GM23248 (cell line): ENCODE results near the gene NOTCH1. TPM values are rescaled to one million over a fixed set of nuclear protein-coding genes. Genes with fewer than 3 reads are reported as not detected.

Experiments
- DNase-seq: peaks from one replicate; pipeline ENCODE4 v3.0.0-alpha.2; 2015
- H2AFZ ChIP-seq: fragments of 200-600 bp; sonication (generic); 2 replicates; pipeline ENCODE4 v1.6.1; 2016; ENCODE audit warnings: antibody characterized with exemption
- H3F3A ChIP-seq: fragments of 200-600 bp; sonication (generic); 2 replicates; pipeline ENCODE4 v1.6.1; 2016; ENCODE audit warnings: mild to moderate bottlenecking, antibody characterized with exemption, mixed run types; ENCODE audit not compliant: insufficient read depth
- H3K27ac ChIP-seq: fragments of 200-600 bp; sonication (generic); 2 replicates; pipeline ENCODE4 v1.5.1; 2016; ENCODE audit warnings: mild to moderate bottlenecking
- H3K27me3 ChIP-seq: fragments of 200-600 bp; sonication (generic); replicated peaks from 2 replicates; pipeline ENCODE4 v1.6.1; 2016; ENCODE audit warnings: mild to moderate bottlenecking; ENCODE audit not compliant: insufficient read depth
- H3K36me3 ChIP-seq: fragments of 200-600 bp; sonication (generic); 2 replicates; pipeline ENCODE4 v1.6.1; 2016; ENCODE audit warnings: low read depth, mild to moderate bottlenecking
- H3K4me1 ChIP-seq: fragments of 200-600 bp; sonication (generic); 2 replicates; pipeline ENCODE4 v1.6.1; 2016; ENCODE audit warnings: mild to moderate bottlenecking; ENCODE audit not compliant: insufficient read depth
- H3K4me2 ChIP-seq: fragments of 200-600 bp; sonication (generic); one replicate; pipeline ENCODE4 v1.6.1; 2016; ENCODE audit warnings: mild to moderate bottlenecking; ENCODE audit not compliant: unreplicated experiment
- H3K4me3 ChIP-seq: fragments of 200-600 bp; sonication (generic); 2 replicates; pipeline ENCODE4 v1.5.1; 2016; ENCODE audit warnings: mild to moderate bottlenecking
- H3K79me2 ChIP-seq: fragments of 200-600 bp; sonication (generic); 2 replicates; pipeline ENCODE4 v1.6.1; 2016; ENCODE audit warnings: mild to moderate bottlenecking; ENCODE audit not compliant: insufficient read depth
- H3K9ac ChIP-seq: fragments of 200-600 bp; sonication (generic); 2 replicates; pipeline ENCODE4 v1.6.1; 2016; ENCODE audit warnings: mild to moderate bottlenecking
- H3K9me2 ChIP-seq: fragments of 200-600 bp; sonication (generic); 2 replicates; pipeline ENCODE4 v1.6.1; 2016; ENCODE audit warnings: mixed run types, mild to moderate bottlenecking, moderate library complexity; ENCODE audit not compliant: insufficient read depth
- H3K9me3 ChIP-seq: fragments of 200-600 bp; sonication (generic); one replicate; pipeline ENCODE4 v1.6.1; 2017; ENCODE audit warnings: low read depth
- H4K20me1 ChIP-seq: fragments of 200-600 bp; sonication (generic); 2 replicates; pipeline ENCODE4 v1.6.0; 2016; ENCODE audit not compliant: insufficient read depth
- EZH2 ChIP-seq: fragments of 200-600 bp; sonication (generic); IDR thresholded peaks from 2 replicates; pipeline ENCODE4 v1.6.1; 2018; ENCODE audit warnings: antibody characterized with exemption, mild to moderate bottlenecking; ENCODE audit not compliant: insufficient read depth, poor library complexity, severe bottlenecking
- EZH2phosphoT487 ChIP-seq: fragments of 200-600 bp; sonication (generic); IDR thresholded peaks from 2 replicates; pipeline ENCODE4 v1.6.1; 2018; ENCODE audit warnings: antibody characterized with exemption, moderate library complexity, mild to moderate bottlenecking, low read depth; ENCODE audit not compliant: insufficient read depth
- WGBS, 2 experiments: methylation state at CpG; one replicate each; pipeline ENCODE4 v1.1.6; 2015 to 2017; ENCODE audit warnings: low lambda C conversion rate in 2 of 2, low coverage in 1 of 2; ENCODE audit errors: missing lambda C conversion rate in 2 of 2; 5-methylcytosine and 5-hydroxymethylcytosine counted together
- in situ Hi-C: fragments of 300-500 bp; cut with MboI; formaldehyde crosslinking; loops from 2 replicates; pipeline ENCODE4 v1.15.0; 2020
- polyA plus RNA-seq: library from polyadenylated mRNA; unstranded; fragments of >200 nt; fragmentation: Nextera tagmentation; extraction: Ambion mirVana; gene quantifications from 2 replicates; pipeline ENCODE4 v1.2.1, GENCODE V29; 2016
- total RNA-seq: library from RNA; depleted of rRNA; stranded (reverse); fragments of >200 nt; shearing (Covaris generic); gene quantifications from 2 replicates; pipeline ENCODE4 v1.2.3, GENCODE V29; 2014

NOTCH1 gene
- total and polyA plus RNA-seq, 2 experiments from 2014 or later = 1.5 to 5.7 TPM

- no peaks in the 10 kb centered on the region for H3K36me3 ChIP-seq
- no peaks in the 10 kb centered on the region for H3K27me3 ChIP-seq
- 93 to 95% methylated on average over 51 to 56 of the region's 56 CpGs for WGBS, 2 experiments
Measured at GRCh38 chr9:136496801-136497620, 48.8 kb downstream of the NOTCH1 start.

GRCh38 chr9:136496181-136496580, 49.7 kb downstream of the NOTCH1 start:
- Histone ChIP-seq H3F3A (no peaks in the 10 kb centered on the region), H3K4me3 (no peak overlapping the region), H3K4me2 (no peak overlapping the region), H3K9ac (no peak overlapping the region), H3K9me3 (no peaks in the 10 kb centered on the region), H2AFZ (no peak overlapping the region), H3K9me2 (no peaks in the 10 kb centered on the region), H3K36me3 (no peaks in the 10 kb centered on the region), H3K27ac (no peak overlapping the region), H3K79me2 (no peaks in the 10 kb centered on the region), H3K27me3 (no peaks in the 10 kb centered on the region), H4K20me1 (no peaks in the 10 kb centered on the region), H3K4me1 (peaks cover 4% of the 10 kb centered on the region; the same call in 1 of the 2 replicates)
- TF ChIP-seq EZH2 = no peak
- no peak for TF ChIP-seq EZH2phosphoT487
- no peak for DNase-seq
- WGBS, 2 experiments = 96 to 97% methylated on average over 12 to 17 of the region's 18 CpGs
- in situ Hi-C loops = no loop called here

More at GRCh38 chr9:136496801-136497620, 48.8 kb downstream of the NOTCH1 start:
- Histone ChIP-seq H4K20me1 (no peaks in the 10 kb centered on the region), H3K9me3 (no peaks in the 10 kb centered on the region), H3K9me2 (no peaks in the 10 kb centered on the region), H3K27ac (no peak overlapping the region), H2AFZ (no peak overlapping the region), H3K4me2 (no peak overlapping the region), H3K9ac (no peak overlapping the region), H3K4me1 (peaks cover 4% of the 10 kb centered on the region; the same call in 1 of the 2 replicates), H3K4me3 (no peak overlapping the region), H3K79me2 (no peaks in the 10 kb centered on the region), H3F3A (no peaks in the 10 kb centered on the region)
- DNase-seq = no peak
- in situ Hi-C loops = no loop called here
- TF ChIP-seq EZH2 = no peak
- no peak for TF ChIP-seq EZH2phosphoT487

DNA sequence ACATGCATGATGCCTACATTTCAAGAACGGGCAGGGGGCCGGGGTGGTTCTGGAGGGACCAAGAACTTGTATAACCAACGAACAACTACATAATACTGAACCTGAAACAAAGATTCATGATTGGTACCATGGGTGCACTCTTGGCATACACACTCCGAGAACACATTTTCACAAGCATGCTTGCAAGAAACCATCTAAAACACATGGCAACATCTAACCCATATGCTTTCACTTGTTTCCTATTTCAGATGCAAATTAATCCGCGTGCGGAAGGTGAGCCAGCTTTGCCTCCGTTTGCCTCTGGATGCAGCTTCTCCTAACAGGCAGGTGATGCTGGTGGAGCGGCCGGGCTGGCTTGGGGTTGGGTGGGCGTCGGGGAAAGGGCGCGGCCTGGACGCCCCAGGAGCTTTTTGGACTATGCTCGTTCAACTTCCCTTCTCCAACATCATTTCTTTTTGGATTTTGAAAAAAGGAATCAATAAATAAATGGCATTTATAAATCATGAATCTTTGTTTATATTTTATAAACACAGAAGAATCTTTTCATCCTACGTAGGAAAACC, 50.5 kb downstream of the NOTCH1 start:
- no peak overlapping the region for H3K9ac ChIP-seq
- H3K9me3 ChIP-seq = no peaks in the 10 kb centered on the region
- no peaks in the 10 kb centered on the region for H4K20me1 ChIP-seq
- no peak overlapping the region for H3K27ac ChIP-seq
- no peak overlapping the region for H3K4me2 ChIP-seq
- no peak overlapping the region for H3K4me3 ChIP-seq
- no peaks in the 10 kb centered on the region for H3F3A ChIP-seq
- H2AFZ ChIP-seq = no peak overlapping the region
- TF ChIP-seq EZH2phosphoT487 = no peak
- no peak for TF ChIP-seq EZH2
- no peaks in the 10 kb centered on the region for H3K79me2 ChIP-seq
- H3K9me2 ChIP-seq = no peaks in the 10 kb centered on the region
- 89 to 91% methylated on average over 17 of the region's 17 CpGs for whole genome bisulfite sequencing, 2 experiments
- H3K4me1 ChIP-seq = peaks cover 4% of the 10 kb centered on the region; the same call in 1 of the 2 replicates
- in situ Hi-C loops = no loop called here
- H3K36me3 ChIP-seq = no peaks in the 10 kb centered on the region
- no peaks in the 10 kb centered on the region for H3K27me3 ChIP-seq
- DNase-seq = no peak

DNA sequence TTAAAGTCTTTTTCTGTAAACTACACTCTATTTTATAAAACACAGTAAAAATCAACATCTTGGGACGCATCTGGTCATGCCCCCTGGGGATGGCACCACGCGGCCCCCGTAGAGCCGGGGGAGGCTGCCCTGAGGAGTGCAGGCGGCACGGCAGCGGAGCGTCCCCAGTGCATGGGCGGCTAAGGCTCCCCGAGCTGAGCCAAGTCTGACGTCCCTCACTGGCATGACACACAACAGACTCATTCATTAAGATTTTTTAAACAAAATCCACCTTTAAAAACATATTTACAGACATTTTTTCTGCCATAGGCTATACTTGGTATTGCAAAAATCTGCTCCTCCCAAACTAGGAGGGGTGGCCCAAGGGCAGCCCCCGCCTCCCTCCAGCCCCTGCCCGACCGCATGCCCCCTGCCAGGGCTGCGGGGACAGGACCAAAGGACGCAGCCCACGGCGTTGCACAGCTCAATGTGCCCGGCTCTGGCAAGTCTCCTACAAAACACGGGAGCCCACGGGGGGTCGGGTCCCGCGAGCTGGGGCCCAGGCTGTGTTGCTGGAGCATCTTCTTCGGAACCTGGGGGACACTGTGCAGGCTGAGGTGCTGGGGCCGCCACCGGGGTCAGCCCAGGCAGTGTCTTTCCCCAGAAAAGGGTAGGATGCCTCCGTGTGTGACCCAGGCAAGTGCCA, 51.2 kb downstream of the NOTCH1 start:
- Histone ChIP-seq H3K4me2 (no peak overlapping the region), H3K79me2 (no peaks in the 10 kb centered on the region), H2AFZ (no peak overlapping the region), H3K27ac (no peak overlapping the region), H3K9me2 (no peaks in the 10 kb centered on the region), H3K4me3 (no peak overlapping the region), H4K20me1 (no peaks in the 10 kb centered on the region), H3K27me3 (no peaks in the 10 kb centered on the region), H3F3A (no peaks in the 10 kb centered on the region), H3K4me1 (peaks cover 4% of the 10 kb centered on the region; the same call in 1 of the 2 replicates), H3K36me3 (no peaks in the 10 kb centered on the region), H3K9ac (no peak overlapping the region), H3K9me3 (no peaks in the 10 kb centered on the region)
- no peak for TF ChIP-seq EZH2
- TF ChIP-seq EZH2phosphoT487 = no peak
- DNase-seq = peak; percentile 73
- 60 to 62% methylated on average over 29 of the region's 29 CpGs for WGBS, 2 experiments
- in situ Hi-C loops = loop anchor here (5.0 kb wide), 1 partner anchor 128 kb away; no protein-coding TSS in a partner anchor
